Endothelial cell (in vitro differentiated cells): Measurements from ENCODE around the gene IKBKE. TPM values are rescaled to one million over a fixed set of nuclear protein-coding genes. Genes with fewer than 3 reads are reported as not detected.

ENCODE experiments used
- DNase-seq: peaks from one replicate; pipeline ENCODE4 v3.0.0; 2021; ENCODE audit warnings: low spot score
- H3K27ac Mint-ChIP-seq: one replicate; pipeline ENCODE4 v1.8.0; 2021; ENCODE audit warnings: mixed read lengths, inconsistent platforms; ENCODE audit not compliant: unreplicated experiment
- H3K27me3 Mint-ChIP-seq: one replicate; pipeline ENCODE4 v1.8.0; 2021; ENCODE audit warnings: mild to moderate bottlenecking, moderate library complexity, mixed read lengths, inconsistent platforms; ENCODE audit not compliant: unreplicated experiment
- H3K36me3 Mint-ChIP-seq: one replicate; pipeline ENCODE4 v1.8.0; 2021; ENCODE audit warnings: mild to moderate bottlenecking, low read depth, mixed read lengths, inconsistent platforms; ENCODE audit not compliant: unreplicated experiment
- H3K4me1 Mint-ChIP-seq: one replicate; pipeline ENCODE4 v1.8.0; 2021; ENCODE audit warnings: mild to moderate bottlenecking, mixed read lengths, inconsistent platforms; ENCODE audit not compliant: unreplicated experiment
- H3K4me3 Mint-ChIP-seq: one replicate; pipeline ENCODE4 v1.8.0; 2021; ENCODE audit warnings: mild to moderate bottlenecking, mixed read lengths, inconsistent platforms; ENCODE audit not compliant: unreplicated experiment
- H3K9me3 Mint-ChIP-seq: one replicate; pipeline ENCODE4 v1.8.0; 2021; ENCODE audit warnings: mixed read lengths, inconsistent platforms; ENCODE audit not compliant: unreplicated experiment
- total RNA-seq: library from RNA; stranded (reverse); fragmentation: NEBNext Ultra II Directional; extraction: Animal tissue kit (Norgen Biotek cat#: 25700); gene quantifications from one replicate; pipeline ENCODE4 v1.2.1, GENCODE V29; 2021; ENCODE audit not compliant: unreplicated experiment
- TF ChIP-seq, protein P1 (sequence below): fragments of 200-600 bp; sonication (generic); IDR thresholded peaks from one replicate; pipeline ENCODE4 v1.5.0; 2021; ENCODE audit warnings: antibody characterized with exemption; ENCODE audit not compliant: unreplicated experiment

The IKBKE gene
- total RNA-seq, 1 donor from 2014 or later, result 20.9 TPM

DNA sequence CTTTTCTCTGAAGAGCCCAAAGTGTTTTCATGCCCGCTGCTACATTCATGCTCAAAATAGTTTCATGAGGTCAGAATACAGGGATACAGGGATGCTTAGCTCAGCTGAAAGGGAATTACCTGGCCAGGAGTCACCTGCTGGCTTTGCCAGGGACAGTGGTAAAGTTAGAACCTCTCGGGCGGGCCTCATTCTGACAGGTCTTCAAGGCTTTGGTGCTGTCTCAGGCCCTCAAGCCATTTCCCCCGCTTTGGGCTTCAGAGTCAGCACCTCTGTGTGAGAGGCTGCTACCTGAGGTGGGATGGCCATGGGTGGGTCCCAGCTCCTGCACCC lies 42.5 kb downstream of the IKBKE start:
- DNase-seq, result no peak
- H3K27ac Mint-ChIP-seq, result no peak overlapping the region
- H3K27me3 Mint-ChIP-seq, result peaks cover 19% of the 10 kb centered on the region
- H3K4me3 Mint-ChIP-seq, result no peak overlapping the region
- H3K9me3 Mint-ChIP-seq, result no peaks in the 10 kb centered on the region
- H3K36me3 Mint-ChIP-seq, result no peaks in the 10 kb centered on the region
- TF ChIP-seq, protein P1, sequence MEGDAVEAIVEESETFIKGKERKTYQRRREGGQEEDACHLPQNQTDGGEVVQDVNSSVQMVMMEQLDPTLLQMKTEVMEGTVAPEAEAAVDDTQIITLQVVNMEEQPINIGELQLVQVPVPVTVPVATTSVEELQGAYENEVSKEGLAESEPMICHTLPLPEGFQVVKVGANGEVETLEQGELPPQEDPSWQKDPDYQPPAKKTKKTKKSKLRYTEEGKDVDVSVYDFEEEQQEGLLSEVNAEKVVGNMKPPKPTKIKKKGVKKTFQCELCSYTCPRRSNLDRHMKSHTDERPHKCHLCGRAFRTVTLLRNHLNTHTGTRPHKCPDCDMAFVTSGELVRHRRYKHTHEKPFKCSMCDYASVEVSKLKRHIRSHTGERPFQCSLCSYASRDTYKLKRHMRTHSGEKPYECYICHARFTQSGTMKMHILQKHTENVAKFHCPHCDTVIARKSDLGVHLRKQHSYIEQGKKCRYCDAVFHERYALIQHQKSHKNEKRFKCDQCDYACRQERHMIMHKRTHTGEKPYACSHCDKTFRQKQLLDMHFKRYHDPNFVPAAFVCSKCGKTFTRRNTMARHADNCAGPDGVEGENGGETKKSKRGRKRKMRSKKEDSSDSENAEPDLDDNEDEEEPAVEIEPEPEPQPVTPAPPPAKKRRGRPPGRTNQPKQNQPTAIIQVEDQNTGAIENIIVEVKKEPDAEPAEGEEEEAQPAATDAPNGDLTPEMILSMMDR, result no peak
- peaks cover 4% of the 10 kb centered on the region for H3K4me1 Mint-ChIP-seq

GRCh38 chr1:206513312-206514111 lies 43.2 kb downstream of the IKBKE start:
- H3K4me1 Mint-ChIP-seq, result peaks cover 4% of the 10 kb centered on the region
- no peak overlapping the region for H3K4me3 Mint-ChIP-seq
- peaks cover 14% of the 10 kb centered on the region for H3K27me3 Mint-ChIP-seq
- H3K27ac Mint-ChIP-seq, result no peak overlapping the region
- no peaks in the 10 kb centered on the region for H3K9me3 Mint-ChIP-seq
- no peaks in the 10 kb centered on the region for H3K36me3 Mint-ChIP-seq
- TF ChIP-seq, protein P1, result no peak
- DNase-seq, result no peak

DNA sequence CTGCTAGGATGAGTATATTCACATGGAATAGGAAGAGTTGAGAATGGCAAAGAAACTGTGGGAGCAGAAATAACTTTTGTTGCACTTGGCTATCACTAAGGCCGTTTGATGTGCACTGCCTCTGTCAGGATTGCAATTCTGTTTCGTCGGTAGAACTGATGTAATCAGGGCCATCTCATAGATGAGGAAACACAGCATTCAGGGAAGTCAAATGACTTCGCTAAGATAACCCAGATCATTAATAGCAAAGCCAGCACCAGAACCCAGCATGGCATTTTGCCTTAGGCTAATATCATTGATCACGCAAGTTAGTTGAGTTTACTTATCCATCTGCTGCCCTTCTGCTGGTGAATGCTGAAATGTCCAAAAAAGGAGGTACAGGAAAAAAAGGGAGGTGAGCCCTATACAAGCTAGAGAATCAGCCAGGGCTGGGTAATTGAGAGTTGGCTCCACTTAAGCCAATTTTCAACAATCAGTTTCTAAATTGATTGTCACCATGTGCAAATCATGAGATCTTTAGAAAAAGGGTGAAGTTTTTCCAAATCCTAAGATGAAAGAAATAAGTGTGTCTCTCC lies 44.6 kb downstream of the IKBKE start:
- peaks cover 8% of the 10 kb centered on the region for H3K27me3 Mint-ChIP-seq
- no peak overlapping the region for H3K4me3 Mint-ChIP-seq
- TF ChIP-seq, protein P1, result no peak
- H3K4me1 Mint-ChIP-seq, result peaks cover 4% of the 10 kb centered on the region
- no peaks in the 10 kb centered on the region for H3K9me3 Mint-ChIP-seq
- no peaks in the 10 kb centered on the region for H3K36me3 Mint-ChIP-seq
- no peak for DNase-seq
- H3K27ac Mint-ChIP-seq, result no peak overlapping the region

DNA sequence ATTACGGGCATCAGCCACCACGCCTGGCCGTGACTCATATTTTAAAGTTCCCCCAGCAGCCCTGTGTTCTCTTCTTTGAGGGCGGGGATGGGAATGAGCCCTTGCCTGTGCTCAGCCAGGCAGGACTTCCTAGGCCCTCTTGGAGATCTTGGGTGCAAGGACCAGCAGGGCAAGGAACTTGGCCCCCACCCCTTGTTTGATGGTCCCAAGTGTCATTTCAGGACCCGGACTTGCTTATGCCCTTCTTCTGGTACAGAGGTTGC lies 46.4 kb downstream of the IKBKE start:
- Mint-ChIP-seq H3K36me3 (no peaks in the 10 kb centered on the region), H3K4me3 (no peak overlapping the region), H3K27me3 (peaks cover 8% of the 10 kb centered on the region), H3K9me3 (no peaks in the 10 kb centered on the region), H3K4me1 (peaks cover 4% of the 10 kb centered on the region), H3K27ac (no peak overlapping the region)
- TF ChIP-seq, protein P1, result no peak
- DNase-seq, result no peak

- TF ChIP-seq, protein P1, result no peak
- H3K27ac Mint-ChIP-seq, result no peak overlapping the region
- no peaks in the 10 kb centered on the region for H3K36me3 Mint-ChIP-seq
- no peak overlapping the region for H3K4me3 Mint-ChIP-seq
- DNase-seq, result no peak
- H3K27me3 Mint-ChIP-seq, result peaks cover 8% of the 10 kb centered on the region
- H3K4me1 Mint-ChIP-seq, result no peaks in the 10 kb centered on the region
- H3K9me3 Mint-ChIP-seq, result no peaks in the 10 kb centered on the region
Measured at GRCh38 chr1:206517784-206518183, 47.5 kb downstream of the IKBKE start.
